Stimulated activated CD4-positive, alpha-beta T cell treated with anti-CD3 and anti-CD28 coated beads, TNF-alpha, amount 100 ng/mL, for 24 hours (primary cell): Measurements from ENCODE around the gene IL26.

Experiments used
- DNase-seq, 3 experiments: peaks; one replicate each; pipeline ENCODE4 v3.0.0-alpha.2; 2020; ENCODE audit warnings: low read depth in 3 of 3

Gene IL26, protein sequence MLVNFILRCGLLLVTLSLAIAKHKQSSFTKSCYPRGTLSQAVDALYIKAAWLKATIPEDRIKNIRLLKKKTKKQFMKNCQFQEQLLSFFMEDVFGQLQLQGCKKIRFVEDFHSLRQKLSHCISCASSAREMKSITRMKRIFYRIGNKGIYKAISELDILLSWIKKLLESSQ

GRCh38 chr12:68225576-68226476 is at the start of gene IL26:
Gene IL26, minus strand, starts transcription at chr12:68225810. Its CDS starts 54 bp downstream, at chr12:68225756.
- no peak for DNase-seq

DNA sequence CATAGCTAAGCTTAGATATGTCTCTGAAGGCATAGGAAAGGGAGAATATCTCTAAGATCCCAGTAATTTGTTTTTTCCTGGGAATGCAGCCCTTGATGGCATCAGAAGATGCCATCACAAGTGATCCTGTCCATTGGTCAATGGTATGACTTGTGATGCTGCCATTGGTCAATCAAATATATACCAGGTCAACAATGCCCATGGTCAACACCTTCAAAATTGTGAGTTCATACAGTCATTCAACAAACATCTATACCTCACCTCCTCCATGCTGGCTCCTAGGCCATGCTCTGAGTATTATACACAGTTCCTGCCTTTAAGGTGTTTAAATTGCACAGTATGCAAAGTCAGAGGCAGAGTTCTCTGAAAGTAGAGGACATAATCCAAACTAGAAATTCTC is 47.1 kb upstream of the IL26 start:
- DNase-seq = no peak

DNA sequence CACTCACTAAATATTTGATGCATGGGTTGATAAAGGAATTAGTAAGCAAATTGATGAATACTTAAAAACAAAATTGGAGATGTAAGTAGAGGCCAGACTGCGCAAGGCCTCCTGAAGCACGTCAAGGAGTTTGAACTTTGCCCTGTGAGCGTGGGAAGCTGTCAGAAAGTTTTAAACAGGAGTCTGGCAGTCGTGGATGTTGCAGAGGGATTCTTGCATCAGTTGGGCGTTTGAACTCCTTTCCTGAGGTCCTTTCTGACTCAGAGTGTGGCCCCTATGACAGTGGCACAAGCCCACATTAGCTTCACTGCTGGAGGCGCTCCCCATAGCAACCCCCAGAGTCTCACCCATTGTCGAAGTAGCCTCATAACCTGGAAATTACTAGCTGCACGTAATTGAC is 45.7 kb upstream of the IL26 start:
- no peak for DNase-seq

DNA sequence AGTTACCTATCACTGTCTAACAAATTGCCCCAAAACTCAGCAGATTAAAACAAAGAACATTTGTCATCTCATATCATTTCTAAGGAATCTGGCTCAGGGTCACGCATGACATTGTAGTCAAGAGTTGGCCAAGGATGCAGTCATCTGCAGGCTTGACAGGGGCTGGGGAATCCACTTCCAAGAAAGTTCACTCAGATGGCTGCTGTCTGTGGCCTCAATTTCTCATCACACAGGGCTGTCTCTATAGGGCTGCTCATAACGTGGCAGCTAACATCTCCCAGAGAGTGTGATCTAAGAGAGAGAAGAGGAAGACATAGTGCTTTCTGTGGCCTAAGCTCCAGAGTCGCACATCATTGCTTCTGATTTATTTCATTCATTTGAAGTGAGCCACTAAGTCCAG is 44.7 kb upstream of the IL26 start:
- no peak for DNase-seq

DNA sequence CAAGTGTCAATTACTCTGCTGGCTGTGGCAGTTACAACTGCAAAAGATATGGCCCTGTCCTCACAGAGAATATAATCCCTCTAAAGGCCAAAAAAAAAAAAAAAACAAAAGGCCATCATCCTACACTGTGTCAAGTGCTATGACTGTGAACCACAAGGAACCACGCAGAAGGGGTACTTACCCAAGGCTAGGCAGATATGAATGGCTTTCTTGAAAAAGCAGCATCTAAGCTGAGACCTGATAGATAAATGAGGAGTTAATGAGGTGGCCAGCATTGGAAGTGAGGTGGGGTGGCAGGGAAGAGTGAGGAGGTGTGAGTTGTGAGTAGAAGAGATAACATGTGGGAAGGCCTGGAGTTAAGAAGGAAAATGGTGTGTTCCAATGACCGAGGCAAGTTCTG is 44.2 kb upstream of the IL26 start:
- no peak for DNase-seq

DNA sequence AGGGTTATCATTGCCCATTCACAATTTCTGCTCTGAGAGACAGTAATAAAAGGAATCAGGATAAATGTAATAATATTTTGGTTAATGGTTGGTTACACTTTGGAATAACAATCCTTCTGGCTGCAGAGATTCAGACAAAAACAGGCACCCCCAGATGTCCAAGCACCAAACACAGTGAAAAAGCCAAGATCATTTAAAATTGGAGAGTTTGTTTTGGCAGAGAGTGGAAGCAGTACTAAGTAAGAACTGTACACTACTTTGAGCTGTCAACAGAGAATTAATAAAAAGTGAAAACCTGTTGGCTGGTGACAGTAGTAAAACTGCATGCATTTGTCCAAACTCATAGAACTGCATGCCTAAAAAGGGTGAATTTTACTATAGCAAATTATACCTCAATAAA is 43.4 kb upstream of the IL26 start:
- DNase-seq = no peak

DNA sequence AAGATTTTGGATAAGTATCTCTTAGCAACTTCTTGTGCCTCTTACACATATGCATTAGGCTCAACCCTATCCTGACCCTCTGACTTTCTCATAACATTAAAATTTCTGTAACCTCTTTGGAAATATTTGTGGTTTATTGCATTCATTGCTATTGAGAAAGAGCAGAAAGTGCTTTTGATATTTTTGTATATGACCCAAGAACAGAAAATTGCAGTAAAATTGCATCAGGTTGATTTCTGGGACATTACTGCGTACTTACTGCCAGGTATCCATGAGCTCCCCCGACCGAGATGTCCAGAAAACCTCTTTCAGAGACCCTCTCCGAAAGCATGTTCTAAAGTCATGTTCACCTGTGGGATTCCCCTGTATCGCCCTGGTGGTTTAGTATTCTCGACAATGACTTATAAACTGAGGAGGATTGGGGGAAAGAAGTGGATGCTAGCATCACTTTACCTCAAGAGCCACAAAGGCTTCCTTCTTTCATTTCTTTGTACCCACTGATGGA is 42.3 kb upstream of the IL26 start:
- no peak for DNase-seq

GRCh38 chr12:68264857-68265256 is 39.2 kb upstream of the IL26 start:
- no peak for DNase-seq

GRCh38 chr12:68264158-68264855 is 38.7 kb upstream of the IL26 start:
- no peak for DNase-seq

GRCh38 chr12:68263366-68263765 is 37.8 kb upstream of the IL26 start:
- no peak for DNase-seq

DNA sequence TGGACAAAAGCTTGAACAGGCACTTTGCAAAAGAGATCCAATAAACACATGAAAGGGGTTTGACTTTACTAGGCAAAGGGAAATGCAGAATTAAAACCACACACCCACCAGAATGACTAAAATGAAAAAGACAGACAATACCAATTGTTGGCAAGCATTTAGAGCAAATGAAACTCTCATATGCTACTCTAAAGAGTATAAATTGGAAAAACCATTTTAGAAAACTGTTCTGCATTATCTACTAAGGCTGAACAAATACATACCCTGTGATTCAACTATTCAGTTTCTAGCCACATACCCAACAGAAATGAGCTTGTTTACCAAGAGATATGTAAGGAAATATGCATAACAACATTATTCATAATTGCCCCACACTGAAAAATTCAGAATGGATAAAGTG is 36.3 kb upstream of the IL26 start:
- no peak for DNase-seq

DNA sequence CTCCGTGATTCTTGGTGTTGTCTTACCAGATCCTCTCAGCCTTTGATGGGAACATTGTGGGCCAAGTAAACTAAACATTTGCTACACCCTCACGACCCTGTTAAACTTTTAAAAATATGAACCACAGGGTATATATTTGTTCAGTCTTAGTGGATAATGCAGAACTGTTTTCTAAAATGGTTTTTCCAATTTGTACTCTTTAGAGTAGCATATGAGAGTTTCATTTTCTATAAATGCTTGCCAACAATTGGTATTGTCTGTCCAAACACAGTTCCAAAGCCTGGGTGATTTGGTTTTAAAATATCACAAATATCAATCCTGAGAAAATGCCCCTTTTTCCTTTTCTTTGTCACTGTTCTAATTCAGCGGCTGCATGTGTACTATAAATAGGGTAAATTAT is 34.5 kb upstream of the IL26 start:
- DNase-seq = no peak

- DNase-seq = peak in 1 of 3 experiments; percentile 29
These were observed 33.8 kb upstream of the IL26 start for GRCh38 chr12:68259318-68259940.

DNA sequence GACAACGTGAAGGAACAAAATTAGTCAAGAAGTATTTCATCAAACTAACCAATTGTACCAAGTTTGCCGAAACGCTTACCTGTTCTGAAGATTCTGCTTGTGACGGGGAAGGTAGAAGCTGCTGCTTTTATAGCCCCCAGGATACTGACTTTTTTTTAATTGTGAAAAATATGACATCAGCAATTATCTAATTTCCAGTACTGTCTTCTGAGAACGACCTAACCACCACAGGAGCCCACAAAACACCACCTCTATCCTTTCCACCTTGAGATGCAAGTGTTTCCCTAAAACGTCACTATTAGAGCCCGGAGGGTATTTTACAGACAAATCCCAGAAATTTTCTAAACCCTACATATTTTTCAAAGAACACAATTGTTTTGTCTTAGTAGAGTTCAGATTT is 27.9 kb upstream of the IL26 start, which contains the start of gene IL22:
IL22 (minus strand) TSS at position 101 of the 400 bp plus-strand sequence. CDS start 156 bp downstream, outside the sequence.
- DNase-seq = no peak

DNA sequence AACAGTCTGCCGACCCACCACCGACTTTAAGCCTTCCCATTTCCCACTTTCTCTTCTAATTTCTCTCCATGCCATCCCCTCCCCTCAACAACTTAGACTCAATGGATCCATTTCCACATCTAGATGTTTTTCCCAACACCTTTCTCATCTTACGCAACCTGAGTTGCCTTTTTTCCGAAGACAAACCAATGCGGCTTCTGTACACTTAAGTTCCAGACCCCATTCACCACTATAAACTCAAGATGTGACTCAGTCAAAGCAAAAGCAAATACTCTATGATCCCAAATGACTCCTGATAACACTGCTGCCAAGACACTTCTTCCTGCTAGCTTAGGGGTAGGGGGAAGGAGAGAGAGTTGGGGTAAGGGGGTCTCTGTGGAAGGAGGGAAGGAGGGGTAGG is 26.5 kb upstream of the IL26 start:
- no peak for DNase-seq

DNA sequence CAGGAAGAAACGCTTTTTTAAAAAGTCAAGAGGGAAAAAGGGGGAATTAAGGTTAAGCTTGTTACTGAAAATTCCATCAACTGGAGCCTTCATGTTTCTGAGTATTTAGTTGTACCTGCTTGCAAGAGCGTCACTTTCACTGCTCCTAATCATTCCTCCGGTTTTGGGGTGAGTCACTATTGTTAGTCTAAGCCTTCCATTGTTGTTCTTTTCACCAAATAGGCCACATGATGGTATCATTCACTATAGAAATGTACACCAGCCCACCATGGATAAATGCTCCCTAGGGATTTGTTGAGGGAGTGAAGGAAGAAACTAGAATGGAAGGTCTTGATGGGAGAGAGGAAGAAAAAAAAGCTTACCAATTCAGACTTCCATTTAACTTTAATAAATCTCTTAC is 24.8 kb upstream of the IL26 start:
- DNase-seq = no peak

DNA sequence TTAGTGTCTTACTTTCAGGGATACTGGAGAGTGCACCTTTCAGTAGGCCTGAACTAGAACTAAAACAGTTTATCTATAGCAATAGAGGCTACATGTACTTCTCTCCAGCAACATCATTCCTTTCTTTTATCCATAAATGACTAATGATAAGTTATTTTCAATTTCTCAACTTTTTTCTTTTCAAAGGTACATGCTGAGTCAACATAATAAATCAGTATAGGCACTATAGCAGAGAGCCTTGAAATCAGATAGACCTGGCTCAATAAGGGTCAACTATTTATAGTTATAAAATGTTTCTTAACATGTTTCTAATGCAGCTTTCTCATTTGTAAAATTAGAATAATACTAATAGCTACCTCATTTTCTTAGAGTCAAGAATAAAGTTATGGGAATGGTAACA is 22.2 kb upstream of the IL26 start:
- no peak for DNase-seq

DNA sequence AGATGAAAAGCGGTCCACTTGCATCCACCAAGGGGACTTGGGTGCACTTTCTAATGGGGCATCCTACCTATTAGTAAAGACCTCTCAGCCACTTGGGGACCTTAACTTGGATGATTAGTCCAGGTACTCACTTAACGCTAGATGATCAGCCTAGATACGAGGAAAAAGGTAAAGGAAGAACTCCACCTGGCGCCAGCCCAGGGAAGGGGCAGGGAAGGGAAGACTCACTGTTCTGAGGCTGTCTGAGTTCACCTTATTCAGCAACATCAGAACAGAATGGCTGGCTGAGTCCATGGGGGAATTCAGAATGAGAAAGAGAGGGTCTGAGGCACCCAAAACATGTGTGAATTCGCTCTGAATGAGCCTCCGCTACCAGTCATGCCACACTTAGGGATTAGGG is 20.7 kb upstream of the IL26 start:
- DNase-seq = no peak

- no peak for DNase-seq
These were observed 19.8 kb upstream of the IL26 start for GRCh38 chr12:68245180-68246021.

- no peak for DNase-seq
These were observed 17.2 kb upstream of the IL26 start for GRCh38 chr12:68242777-68243176.

GRCh38 chr12:68240975-68241374 is 15.4 kb upstream of the IL26 start:
- DNase-seq = peak in 2 of 3 experiments; percentile 37 to 43
